Large intestine (tissue), 3 donors: ENCODE measurements around the gene CFAP97. TPM values are rescaled to one million over a fixed set of nuclear protein-coding genes. Genes with fewer than 3 reads are reported as not detected.

Experiments used
- DNase-seq, 2 donors: peaks; one replicate each; pipeline versions ENCODE4 v3.0.0 to v3.0.0-alpha.2; 2013
- H3K27ac ChIP-seq: one replicate; pipeline ENCODE4 v1.5.1; 2013; ENCODE audit warnings: low read length
- H3K27me3 ChIP-seq: 2 replicates; pipeline ENCODE4 v1.6.1; 2013; ENCODE audit warnings: low read length; ENCODE audit not compliant: control insufficient read depth, insufficient read depth
- H3K36me3 ChIP-seq: 2 replicates; pipeline ENCODE4 v1.6.1; 2013; ENCODE audit warnings: low read length; ENCODE audit not compliant: control insufficient read depth, insufficient read depth
- H3K4me1 ChIP-seq: one replicate; pipeline ENCODE4 v1.6.1; 2013; ENCODE audit warnings: low read length; ENCODE audit not compliant: control insufficient read depth, insufficient read depth
- H3K4me3 ChIP-seq: one replicate; pipeline ENCODE4 v1.5.1; 2013; ENCODE audit warnings: low read length
- H3K9me3 ChIP-seq: one replicate; pipeline ENCODE4 v1.6.1; 2013; ENCODE audit warnings: mild to moderate bottlenecking, low read depth, low read length, moderate library complexity; ENCODE audit not compliant: control insufficient read depth
- WGBS: methylation state at CpG from one replicate; pipeline ENCODE4 v1.1.5; 2013; ENCODE audit warnings: low lambda C conversion rate; ENCODE audit not compliant: insufficient coverage; 5-methylcytosine and 5-hydroxymethylcytosine counted together
- polyA plus RNA-seq: library from polyadenylated mRNA; unstranded; fragments of 120-200 nt; gene quantifications from one replicate; pipeline ENCODE4 v1.2.1, GENCODE V29; 2013

Gene CFAP97
- polyA plus RNA-seq, 1 donor = 27.4 TPM

- peaks cover 13% of the 10 kb centered on the region for H3K4me1 ChIP-seq
- no peaks in the 10 kb centered on the region for H3K36me3 ChIP-seq
- WGBS = no CpG with 5 or more reads among the region's 4 CpGs
- no peak for DNase-seq
- H3K27ac ChIP-seq = no peak overlapping the region
- H3K27me3 ChIP-seq = no peaks in the 10 kb centered on the region
- H3K4me3 ChIP-seq = no peak overlapping the region
- H3K9me3 ChIP-seq = peaks cover 13% of the 10 kb centered on the region
These were observed 35.0 kb upstream of the CFAP97 start for GRCh38 chr4:185238750-185239149.

GRCh38 chr4:185238215-185238681, 34.4 kb upstream of the CFAP97 start:
- no peak overlapping the region for H3K27ac ChIP-seq
- no peak overlapping the region for H3K4me3 ChIP-seq
- H3K9me3 ChIP-seq = peaks cover 13% of the 10 kb centered on the region
- no peak for DNase-seq
- WGBS = 100% methylated on average over 2 of the region's 5 CpGs
- peaks cover 13% of the 10 kb centered on the region for H3K4me1 ChIP-seq
- H3K36me3 ChIP-seq = no peaks in the 10 kb centered on the region
- no peaks in the 10 kb centered on the region for H3K27me3 ChIP-seq

- 60% methylated on average over 1 of the region's 3 CpGs for WGBS
- Histone ChIP-seq H3K9me3 (peaks cover 13% of the 10 kb centered on the region), H3K4me3 (no peak overlapping the region), H3K27ac (no peak overlapping the region), H3K36me3 (no peaks in the 10 kb centered on the region), H3K27me3 (no peaks in the 10 kb centered on the region), H3K4me1 (peaks cover 13% of the 10 kb centered on the region)
- no peak for DNase-seq
These were observed 33.4 kb upstream of the CFAP97 start for GRCh38 chr4:185237175-185237574.

- 83% methylated on average over 1 of the region's 7 CpGs for WGBS
- H3K4me3 ChIP-seq = no peak overlapping the region
- peak; percentile 78 to 89 for DNase-seq
- H3K9me3 ChIP-seq = peaks cover 10% of the 10 kb centered on the region
- no peak overlapping the region for H3K27ac ChIP-seq
- H3K4me1 ChIP-seq = peaks cover 19% of the 10 kb centered on the region
- H3K36me3 ChIP-seq = no peaks in the 10 kb centered on the region
- H3K27me3 ChIP-seq = no peaks in the 10 kb centered on the region
These were observed 32.2 kb upstream of the CFAP97 start for GRCh38 chr4:185235843-185236503.

- no peaks in the 10 kb centered on the region for H3K36me3 ChIP-seq
- H3K9me3 ChIP-seq = peaks cover 6% of the 10 kb centered on the region
- no peak for DNase-seq
- WGBS = 20% methylated on average over 1 of the region's 7 CpGs
- H3K27me3 ChIP-seq = no peaks in the 10 kb centered on the region
- no peak overlapping the region for H3K27ac ChIP-seq
- H3K4me3 ChIP-seq = no peak overlapping the region
- peaks cover 19% of the 10 kb centered on the region for H3K4me1 ChIP-seq
These were observed 31.5 kb upstream of the CFAP97 start for GRCh38 chr4:185235119-185235842.

- H3K27ac ChIP-seq = peak overlapping the region; percentile 30
- peak in 1 of 2 donors; percentile 63 for DNase-seq
- no peaks in the 10 kb centered on the region for H3K9me3 ChIP-seq
- WGBS = 14% methylated on average over 1 of the region's 6 CpGs
- no peak overlapping the region for H3K4me3 ChIP-seq
- H3K4me1 ChIP-seq = peaks cover 19% of the 10 kb centered on the region
- H3K27me3 ChIP-seq = no peaks in the 10 kb centered on the region
- H3K36me3 ChIP-seq = no peaks in the 10 kb centered on the region
These were observed 28.6 kb upstream of the CFAP97 start for GRCh38 chr4:185232370-185232769.

- 100% methylated on average over 1 of the region's 19 CpGs for WGBS
- Histone ChIP-seq H3K9me3 (no peaks in the 10 kb centered on the region), H3K36me3 (no peaks in the 10 kb centered on the region)
These were observed 25.4 kb upstream of the CFAP97 start for GRCh38 chr4:185229021-185229818.

GRCh38 chr4:185227713-185228278, 24.0 kb upstream of the CFAP97 start:
- Histone ChIP-seq H3K4me1 (peaks cover 11% of the 10 kb centered on the region), H3K4me3 (no peak overlapping the region), H3K36me3 (no peaks in the 10 kb centered on the region), H3K27me3 (no peaks in the 10 kb centered on the region), H3K9me3 (no peaks in the 10 kb centered on the region), H3K27ac (no peak overlapping the region)
- DNase-seq = no peak
- no CpG with 5 or more reads among the region's 9 CpGs for WGBS

More at GRCh38 chr4:185229021-185229818, 25.4 kb upstream of the CFAP97 start:
- Histone ChIP-seq H3K4me1 (peaks cover 11% of the 10 kb centered on the region), H3K27me3 (no peaks in the 10 kb centered on the region), H3K4me3 (no peak overlapping the region), H3K27ac (no peak overlapping the region)
- no peak for DNase-seq

- Histone ChIP-seq H3K27me3 (no peaks in the 10 kb centered on the region), H3K27ac (no peak overlapping the region), H3K9me3 (no peaks in the 10 kb centered on the region), H3K36me3 (no peaks in the 10 kb centered on the region), H3K4me3 (no peak overlapping the region), H3K4me1 (peaks cover 10% of the 10 kb centered on the region)
- WGBS = no CpG with 5 or more reads among the region's 4 CpGs
- peak; percentile 38 to 51 for DNase-seq
These were observed 23.3 kb upstream of the CFAP97 start for GRCh38 chr4:185227131-185227551.

GRCh38 chr4:185225940-185226339, 22.1 kb upstream of the CFAP97 start:
- H3K9me3 ChIP-seq = no peaks in the 10 kb centered on the region
- no peak overlapping the region for H3K4me3 ChIP-seq
- H3K36me3 ChIP-seq = no peaks in the 10 kb centered on the region
- no peak overlapping the region for H3K27ac ChIP-seq
- no peak for DNase-seq
- peaks cover 5% of the 10 kb centered on the region for H3K4me1 ChIP-seq
- no CpG with 5 or more reads among the region's 6 CpGs for WGBS
- H3K27me3 ChIP-seq = no peaks in the 10 kb centered on the region
